Hematopoietic multipotent progenitor cell treated with erythropoietin and hydrocortisone succinate and interleukin-3 and kit ligand, for 8 days (in vitro differentiated cells): ENCODE measurements around the gene DMRT1.
A peak's percentile ranks its signal among the peaks of the same experiment; 100 is the strongest.

Experiments
- DNase-seq: peaks from one replicate; pipeline ENCODE4 v3.0.0-alpha.2; 2015

DMRT1 gene

DNA sequence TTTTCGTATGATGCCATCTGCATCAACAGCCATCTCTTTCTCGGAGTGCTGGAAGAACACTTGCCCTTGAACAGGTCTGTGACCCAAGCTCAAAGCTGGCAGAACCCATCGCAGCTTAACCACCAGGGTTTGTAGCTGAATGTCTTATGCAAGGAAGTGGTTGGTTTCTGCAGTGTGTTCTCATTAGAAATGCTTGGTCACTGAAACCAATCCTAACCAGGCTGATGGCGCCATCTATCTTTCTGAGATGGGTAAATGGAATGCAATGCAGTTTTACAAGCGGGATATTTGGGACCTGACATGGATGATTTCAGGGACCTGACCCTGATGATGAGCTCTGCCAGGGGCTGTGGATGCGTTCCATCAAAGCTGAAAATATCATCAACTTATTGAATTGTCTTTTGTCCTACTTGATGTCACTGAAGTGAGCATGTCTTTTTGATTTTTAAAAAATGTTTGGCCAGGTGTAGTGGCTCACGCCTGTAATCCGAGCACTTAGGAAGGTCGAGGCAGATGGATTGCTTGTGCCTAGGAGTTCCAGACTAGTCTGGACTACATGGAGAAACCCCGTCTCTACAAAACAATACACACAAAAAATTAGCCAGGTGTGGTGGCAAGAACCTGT, 163.7 kb downstream of the DMRT1 start:
- peak; percentile 49 for DNase-seq

DNA sequence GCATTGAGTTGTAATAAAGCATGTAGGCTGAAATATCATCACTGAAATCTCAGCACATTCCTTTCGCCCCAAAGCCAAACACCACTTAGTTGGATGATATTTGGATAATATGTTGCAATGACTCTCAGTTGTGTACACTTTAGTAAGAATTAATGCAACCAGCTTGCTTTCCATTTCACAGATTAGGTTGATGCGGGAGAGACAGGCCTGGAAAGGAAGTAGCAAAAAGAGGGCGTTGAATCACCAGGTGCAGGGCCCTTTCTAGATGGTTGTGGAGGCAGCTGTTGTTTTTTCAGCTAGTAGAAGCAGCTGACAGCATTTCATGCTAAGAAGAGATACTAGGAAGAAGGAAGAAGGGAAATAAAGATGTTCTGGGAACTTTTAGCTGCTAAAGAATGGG, 165.8 kb downstream of the DMRT1 start:
- no peak for DNase-seq

DNA sequence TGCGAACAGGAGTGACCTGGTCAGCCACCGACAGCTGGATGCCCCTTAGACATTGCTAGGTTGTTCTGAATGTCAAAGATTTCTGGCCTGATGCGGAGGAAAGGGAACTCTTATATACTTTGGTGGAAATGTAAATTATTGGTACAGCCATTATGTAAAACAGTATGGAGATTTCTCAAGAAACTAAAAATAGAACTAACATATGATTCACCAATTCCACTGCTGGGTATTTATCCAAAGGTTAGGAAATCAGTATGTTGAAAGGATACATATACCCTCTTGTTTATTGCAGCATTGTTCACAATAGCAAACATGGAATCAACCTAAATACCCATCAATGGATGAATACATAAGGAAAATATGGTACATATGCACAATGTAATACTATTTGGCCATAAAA, 166.7 kb downstream of the DMRT1 start:
- DNase-seq: no peak

DNA sequence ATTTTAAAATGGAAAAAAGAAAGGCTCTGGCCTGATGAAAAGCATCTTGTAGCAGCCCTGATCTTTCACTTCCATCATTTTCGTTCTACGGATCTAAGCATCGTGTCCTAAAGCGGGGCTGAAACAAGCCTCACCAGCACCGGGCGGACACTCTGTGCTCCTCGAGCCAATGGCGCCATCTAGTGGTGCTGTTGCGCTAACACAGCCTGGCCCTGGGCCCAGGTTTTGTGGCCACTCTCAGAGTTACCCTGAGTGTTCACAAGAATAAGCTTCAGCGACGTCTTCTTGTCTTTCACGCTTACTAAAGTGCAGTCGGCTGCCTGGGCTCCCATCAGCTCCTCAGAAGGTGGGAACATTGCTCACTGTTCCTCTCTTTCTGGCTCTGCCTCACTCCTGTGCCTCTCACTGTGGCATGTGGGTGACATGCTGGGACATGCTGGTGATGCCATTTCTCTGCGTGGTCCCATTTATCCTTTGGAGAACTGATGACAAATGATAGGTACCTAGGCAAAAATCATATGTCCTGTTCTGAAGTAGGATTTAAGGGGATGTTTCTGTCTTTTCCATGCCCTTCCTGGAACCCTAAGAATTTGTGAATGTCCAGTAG, 167.7 kb downstream of the DMRT1 start:
- DNase-seq: peak; percentile 78

DNA sequence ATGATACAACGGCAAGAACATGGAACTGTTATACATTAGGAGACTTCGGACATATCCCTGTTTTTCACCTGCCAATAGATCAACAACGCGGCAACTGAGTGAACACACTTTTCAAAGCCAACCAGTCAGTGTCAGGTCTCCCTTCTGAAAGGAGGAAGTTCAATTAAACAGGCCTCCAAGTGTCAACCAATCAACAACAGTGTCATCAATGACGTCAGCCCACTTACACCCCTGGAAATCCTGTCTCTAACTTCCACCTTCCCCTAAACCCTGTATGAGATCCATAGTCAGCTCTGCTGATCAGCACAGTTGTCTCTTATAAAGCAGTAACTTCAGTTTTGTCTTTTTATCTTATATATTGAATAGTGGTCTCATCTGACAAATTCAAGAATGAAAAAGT, 171.5 kb downstream of the DMRT1 start:
- no peak for DNase-seq

DNA sequence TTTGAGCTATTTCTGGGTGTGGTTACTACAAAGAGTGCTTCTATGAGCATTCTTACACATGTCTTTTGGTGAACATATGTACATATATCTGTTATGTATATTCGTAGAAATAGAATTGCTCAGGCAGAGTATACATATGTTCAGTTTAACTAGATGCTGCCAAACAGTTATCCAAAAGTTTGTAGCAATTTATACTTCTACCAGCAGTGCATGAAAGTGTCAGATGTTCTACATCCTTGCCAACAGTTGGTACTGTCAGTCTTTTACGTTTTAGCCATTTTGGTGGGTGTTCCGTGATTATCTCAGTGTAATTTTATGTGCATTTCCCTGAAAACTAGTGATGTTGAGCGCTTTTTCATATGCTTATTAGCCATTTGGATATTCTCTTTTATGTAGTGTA, 172.7 kb downstream of the DMRT1 start:
- DNase-seq: no peak

DNA sequence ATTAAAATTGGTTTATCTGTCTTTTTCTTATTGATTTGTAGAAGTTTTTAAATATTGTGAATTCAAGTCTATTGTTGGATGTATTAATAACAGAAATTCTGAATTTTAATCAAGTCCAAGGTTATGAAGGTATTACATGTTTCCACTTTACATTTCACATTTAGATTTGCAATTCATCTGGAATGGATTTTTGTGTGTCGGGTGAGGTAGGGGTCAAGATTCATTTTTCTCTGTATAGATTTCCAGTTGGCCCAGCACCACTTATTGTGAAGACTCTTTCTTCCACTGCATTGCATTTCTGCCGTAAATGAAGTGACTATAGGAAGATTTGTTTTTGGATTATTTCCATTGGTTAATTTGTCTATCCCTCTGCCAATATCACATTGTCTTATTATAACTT, 173.1 kb downstream of the DMRT1 start:
- no peak for DNase-seq

DNA sequence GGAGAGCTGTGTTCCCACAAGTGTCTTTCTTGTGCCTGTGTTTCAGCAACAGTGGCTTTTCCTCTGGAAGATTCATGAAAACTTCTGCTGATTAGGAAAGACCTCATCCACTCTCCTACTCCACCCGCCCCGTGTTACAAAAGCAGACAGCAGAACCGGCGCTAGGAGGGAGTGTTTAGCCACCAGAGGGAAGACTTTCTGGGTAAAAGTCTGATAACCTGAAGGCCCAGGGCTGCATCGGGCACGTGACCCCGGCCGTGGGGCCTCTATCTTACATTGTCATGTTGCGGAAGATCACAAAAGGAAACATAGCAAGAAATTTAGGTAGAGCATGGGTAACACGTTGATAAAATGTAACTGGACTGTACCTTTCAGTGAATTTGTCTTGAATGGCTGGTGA, 176.6 kb downstream of the DMRT1 start:
- peak; percentile 56 for DNase-seq
